NCI-H2196 (cell line): ENCODE data around the gene DOCK2.
"Not testable (repeated sequence)": the region's sequence is repeated elsewhere in the genome, so short reads cannot be mapped to it uniquely, and the experiment has no call there.

Source experiments
- DNase-seq: peaks from one replicate; lab custom pipeline; 2025; ENCODE audit not compliant: unreplicated experiment; lab: John Stamatoyannopoulos, UW

The DOCK2 gene

GRCh38 chr5:169811680-169812079, 174.6 kb downstream of the DOCK2 start:
- DNase-seq: no peak

GRCh38 chr5:169812786-169813185, 175.7 kb downstream of the DOCK2 start:
- no peak for DNase-seq

- no peak for DNase-seq
Observed at GRCh38 chr5:169814045-169814444, 177.0 kb downstream of the DOCK2 start.

- no peak for DNase-seq
Observed at GRCh38 chr5:169814522-169814921, 177.4 kb downstream of the DOCK2 start.

GRCh38 chr5:169817031-169817430, 180.0 kb downstream of the DOCK2 start:
- no peak for DNase-seq

- no peak for DNase-seq
Observed at GRCh38 chr5:169826618-169827017, 189.5 kb downstream of the DOCK2 start.

- no peak for DNase-seq
Observed at GRCh38 chr5:169827769-169828168, 190.7 kb downstream of the DOCK2 start.

- no peak for DNase-seq
Observed at GRCh38 chr5:169828385-169828784, 191.3 kb downstream of the DOCK2 start.

GRCh38 chr5:169831331-169831730, 194.3 kb downstream of the DOCK2 start:
- no peak for DNase-seq

GRCh38 chr5:169832304-169832703, 195.2 kb downstream of the DOCK2 start:
- DNase-seq: no peak

GRCh38 chr5:169832845-169833244, 195.8 kb downstream of the DOCK2 start:
- no peak for DNase-seq

GRCh38 chr5:169833681-169834292, 196.7 kb downstream of the DOCK2 start:
- not testable (repeated sequence) for DNase-seq

- DNase-seq: not testable (repeated sequence)
Observed at GRCh38 chr5:169834540-169834939, 197.5 kb downstream of the DOCK2 start.

GRCh38 chr5:169836835-169837536, 199.9 kb downstream of the DOCK2 start:
- DNase-seq: no peak

- no peak for DNase-seq
Observed at GRCh38 chr5:169837686-169838085, 200.6 kb downstream of the DOCK2 start.

- no peak for DNase-seq
Observed at GRCh38 chr5:169838688-169839087, 201.6 kb downstream of the DOCK2 start.

GRCh38 chr5:169840405-169840804, 203.3 kb downstream of the DOCK2 start:
- DNase-seq: no peak

- DNase-seq: no peak
Observed at GRCh38 chr5:169842699-169843098, 205.6 kb downstream of the DOCK2 start.

- no peak for DNase-seq
Observed at GRCh38 chr5:169847519-169847918, 210.4 kb downstream of the DOCK2 start.

GRCh38 chr5:169848271-169848670, 211.2 kb downstream of the DOCK2 start:
- DNase-seq: no peak

GRCh38 chr5:169848792-169849191, 211.7 kb downstream of the DOCK2 start:
- no peak for DNase-seq

- no peak for DNase-seq
Observed at GRCh38 chr5:169850409-169850808, 213.3 kb downstream of the DOCK2 start.

- no peak for DNase-seq
Observed at GRCh38 chr5:169851321-169851850, 214.3 kb downstream of the DOCK2 start.
